ENCODE data around the gene FCF1. TPM values are rescaled to one million over a fixed set of nuclear protein-coding genes. Genes with fewer than 3 reads are reported as not detected.

FCF1 gene
- total RNA-seq, 1 experiment from 2014 or later = 61.5 TPM

GRCh38 chr14:74693191-74693590 is 19.8 kb upstream of the FCF1 start:
- TF ChIP-seq CTCF (IDR thresholded peaks at IDR 0.05; ENCODE audit: unreplicated experiment) = no peak
- Mint-ChIP-seq H3K36me3 (ENCODE audit: insufficient read depth, unreplicated experiment) (peaks cover 46% of the 10 kb centered on the region), H3K27me3 (ENCODE audit: insufficient read depth, unreplicated experiment) (no peaks in the 10 kb centered on the region), H3K4me1 (ENCODE audit: insufficient read depth, unreplicated experiment) (peaks cover under 1% of the 10 kb centered on the region), H3K4me3 (ENCODE audit: unreplicated experiment) (no peak overlapping the region), H3K9me3 (ENCODE audit: unreplicated experiment) (no peaks in the 10 kb centered on the region), H3K27ac (ENCODE audit: low read depth, unreplicated experiment) (no peak overlapping the region)
- no peak for DNase-seq (ENCODE audit: unreplicated experiment)
- intact Hi-C loops (cut with micrococcal nuclease) = no loop called here
- POLR2A ChIA-PET = no interaction called here
- CTCF ChIA-PET = no interaction called here
- BruUV-seq (replicated peaks) = no TSS peak

- POLR2A ChIA-PET = no interaction called here
- DNase-seq (ENCODE audit: unreplicated experiment) = no peak
- no peaks in the 10 kb centered on the region for H3K27me3 Mint-ChIP-seq (ENCODE audit: insufficient read depth, unreplicated experiment)
These were observed 17.5 kb upstream of the FCF1 start for GRCh38 chr14:74695406-74695805.

GRCh38 chr14:74697011-74697410 is 15.9 kb upstream of the FCF1 start:
- Mint-ChIP-seq H3K27me3 (ENCODE audit: insufficient read depth, unreplicated experiment) (no peaks in the 10 kb centered on the region), H3K4me1 (ENCODE audit: insufficient read depth, unreplicated experiment) (peaks cover 12% of the 10 kb centered on the region), H3K36me3 (ENCODE audit: insufficient read depth, unreplicated experiment) (peaks cover 16% of the 10 kb centered on the region), H3K4me3 (ENCODE audit: unreplicated experiment) (no peak overlapping the region), H3K9me3 (ENCODE audit: unreplicated experiment) (peaks cover 9% of the 10 kb centered on the region), H3K27ac (ENCODE audit: low read depth, unreplicated experiment) (no peak overlapping the region)
- ChIA-PET POLR2A (no interaction called here), CTCF (interaction anchor here (0.6 kb wide), 1 partner anchor 163 kb away, joined by 3 read pairs; no protein-coding TSS in a partner anchor)
- no TSS peak for BruUV-seq (replicated peaks)
- no peak for TF ChIP-seq CTCF (IDR thresholded peaks at IDR 0.05; ENCODE audit: unreplicated experiment)
- DNase-seq (ENCODE audit: unreplicated experiment) = no peak
- intact Hi-C loops (cut with micrococcal nuclease) = no loop called here

More at GRCh38 chr14:74695406-74695805, 17.5 kb upstream of the FCF1 start:
- intact Hi-C loops (cut with micrococcal nuclease) = no loop called here
- no TSS peak for BruUV-seq (replicated peaks)
- Mint-ChIP-seq H3K9me3 (ENCODE audit: unreplicated experiment) (no peaks in the 10 kb centered on the region), H3K4me1 (ENCODE audit: insufficient read depth, unreplicated experiment) (peaks cover 12% of the 10 kb centered on the region), H3K27ac (ENCODE audit: low read depth, unreplicated experiment) (no peak overlapping the region), H3K36me3 (ENCODE audit: insufficient read depth, unreplicated experiment) (peaks cover 29% of the 10 kb centered on the region), H3K4me3 (ENCODE audit: unreplicated experiment) (no peak overlapping the region)
- no peak for TF ChIP-seq CTCF (IDR thresholded peaks at IDR 0.05; ENCODE audit: unreplicated experiment)
- CTCF ChIA-PET = interaction anchor here (0.6 to 2.2 kb wide), 2 partner anchors 77 to 86 kb away, joined by 3 to 6 read pairs; no protein-coding TSS in a partner anchor

- CTCF ChIA-PET = no interaction called here
- no TSS peak for BruUV-seq (replicated peaks)
- intact Hi-C loops (cut with micrococcal nuclease) = no loop called here
- Mint-ChIP-seq H3K27me3 (ENCODE audit: insufficient read depth, unreplicated experiment) (no peaks in the 10 kb centered on the region), H3K4me1 (ENCODE audit: insufficient read depth, unreplicated experiment) (peaks cover 12% of the 10 kb centered on the region), H3K9me3 (ENCODE audit: unreplicated experiment) (peaks cover 10% of the 10 kb centered on the region), H3K4me3 (ENCODE audit: unreplicated experiment) (no peak overlapping the region), H3K27ac (ENCODE audit: low read depth, unreplicated experiment) (no peak overlapping the region), H3K36me3 (ENCODE audit: insufficient read depth, unreplicated experiment) (peaks cover 11% of the 10 kb centered on the region)
- POLR2A ChIA-PET = no interaction called here
- TF ChIP-seq CTCF (IDR thresholded peaks at IDR 0.05; ENCODE audit: unreplicated experiment) = no peak
- DNase-seq (ENCODE audit: unreplicated experiment) = no peak
These were observed 15.4 kb upstream of the FCF1 start for GRCh38 chr14:74697543-74697942.
